ENCODE measurements around the gene OR8G1.

DNA sequence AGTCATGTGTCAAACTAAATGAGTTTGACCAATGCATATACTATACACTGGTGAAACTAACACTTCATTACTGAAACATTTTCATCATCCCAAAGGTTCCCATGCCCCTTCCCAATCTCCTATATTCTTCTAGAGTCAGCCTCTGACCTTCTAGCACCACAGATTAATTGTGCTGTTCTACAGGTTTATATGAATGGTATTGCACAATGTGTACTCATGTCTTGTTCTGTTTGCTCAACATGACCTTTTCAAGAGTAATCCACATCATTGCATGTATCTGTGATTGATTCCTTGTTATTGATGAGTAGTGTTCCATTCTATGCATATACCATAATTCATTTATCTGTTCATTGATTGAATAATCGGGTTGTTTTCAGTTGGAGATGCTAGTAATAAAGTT, 7.5 kb upstream of the OR8G1 start:
- TF ChIP-seq, protein P1, sequence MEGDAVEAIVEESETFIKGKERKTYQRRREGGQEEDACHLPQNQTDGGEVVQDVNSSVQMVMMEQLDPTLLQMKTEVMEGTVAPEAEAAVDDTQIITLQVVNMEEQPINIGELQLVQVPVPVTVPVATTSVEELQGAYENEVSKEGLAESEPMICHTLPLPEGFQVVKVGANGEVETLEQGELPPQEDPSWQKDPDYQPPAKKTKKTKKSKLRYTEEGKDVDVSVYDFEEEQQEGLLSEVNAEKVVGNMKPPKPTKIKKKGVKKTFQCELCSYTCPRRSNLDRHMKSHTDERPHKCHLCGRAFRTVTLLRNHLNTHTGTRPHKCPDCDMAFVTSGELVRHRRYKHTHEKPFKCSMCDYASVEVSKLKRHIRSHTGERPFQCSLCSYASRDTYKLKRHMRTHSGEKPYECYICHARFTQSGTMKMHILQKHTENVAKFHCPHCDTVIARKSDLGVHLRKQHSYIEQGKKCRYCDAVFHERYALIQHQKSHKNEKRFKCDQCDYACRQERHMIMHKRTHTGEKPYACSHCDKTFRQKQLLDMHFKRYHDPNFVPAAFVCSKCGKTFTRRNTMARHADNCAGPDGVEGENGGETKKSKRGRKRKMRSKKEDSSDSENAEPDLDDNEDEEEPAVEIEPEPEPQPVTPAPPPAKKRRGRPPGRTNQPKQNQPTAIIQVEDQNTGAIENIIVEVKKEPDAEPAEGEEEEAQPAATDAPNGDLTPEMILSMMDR (conservative IDR thresholded peaks at IDR 0.05; ENCODE audit: low read depth, low read length): no peak
- TF ChIP-seq EZH2 (IDR thresholded peaks at IDR 0.05; ENCODE audit: low read length, unreplicated experiment): no peak
- no peak for TF ChIP-seq EZH2phosphoT487 (IDR thresholded peaks at IDR 0.05; ENCODE audit: borderline replicate concordance, low read length)
